Measurements from ENCODE around the gene MLLT3.

DNA sequence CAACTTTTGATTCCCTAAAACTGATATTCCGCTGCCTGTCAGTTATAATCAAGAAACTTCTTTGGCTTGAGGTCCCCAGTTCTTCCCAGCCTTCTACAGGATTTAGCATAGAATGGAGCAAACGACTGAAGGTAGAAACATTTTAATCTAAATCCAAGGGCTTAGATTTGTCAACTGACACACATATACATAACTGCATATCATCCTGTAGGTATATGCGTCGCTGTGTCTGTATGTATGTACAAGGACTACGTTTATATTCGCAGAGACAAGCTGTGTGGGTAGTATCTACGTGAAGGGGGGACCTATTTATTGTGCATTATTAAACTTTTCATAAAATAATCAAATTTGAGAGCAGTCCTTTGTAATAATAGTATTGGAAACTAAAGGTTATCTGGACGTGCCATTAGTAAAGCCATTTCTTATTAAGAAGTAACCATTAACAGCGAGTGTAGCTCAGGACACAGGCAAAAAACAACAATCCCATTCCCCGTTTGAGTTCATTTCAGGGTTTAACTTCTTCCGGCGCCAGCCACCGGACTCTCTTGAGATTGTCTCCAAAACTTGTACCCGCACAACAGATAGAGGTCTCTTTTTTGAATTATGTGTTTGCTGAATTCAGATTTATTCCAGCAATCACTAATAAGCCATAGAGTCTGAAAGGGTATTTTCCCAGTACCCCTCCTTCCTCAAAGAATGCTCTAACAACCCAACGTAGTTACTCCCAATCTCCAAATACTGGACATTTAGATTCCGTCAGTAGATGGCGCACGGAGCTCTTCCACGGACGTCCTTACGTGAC, 2.1 kb upstream of the MLLT3 start:
- no peak for TF ChIP-seq POLR2A (IDR thresholded peaks at IDR 0.05)
- TF ChIP-seq, protein P1, sequence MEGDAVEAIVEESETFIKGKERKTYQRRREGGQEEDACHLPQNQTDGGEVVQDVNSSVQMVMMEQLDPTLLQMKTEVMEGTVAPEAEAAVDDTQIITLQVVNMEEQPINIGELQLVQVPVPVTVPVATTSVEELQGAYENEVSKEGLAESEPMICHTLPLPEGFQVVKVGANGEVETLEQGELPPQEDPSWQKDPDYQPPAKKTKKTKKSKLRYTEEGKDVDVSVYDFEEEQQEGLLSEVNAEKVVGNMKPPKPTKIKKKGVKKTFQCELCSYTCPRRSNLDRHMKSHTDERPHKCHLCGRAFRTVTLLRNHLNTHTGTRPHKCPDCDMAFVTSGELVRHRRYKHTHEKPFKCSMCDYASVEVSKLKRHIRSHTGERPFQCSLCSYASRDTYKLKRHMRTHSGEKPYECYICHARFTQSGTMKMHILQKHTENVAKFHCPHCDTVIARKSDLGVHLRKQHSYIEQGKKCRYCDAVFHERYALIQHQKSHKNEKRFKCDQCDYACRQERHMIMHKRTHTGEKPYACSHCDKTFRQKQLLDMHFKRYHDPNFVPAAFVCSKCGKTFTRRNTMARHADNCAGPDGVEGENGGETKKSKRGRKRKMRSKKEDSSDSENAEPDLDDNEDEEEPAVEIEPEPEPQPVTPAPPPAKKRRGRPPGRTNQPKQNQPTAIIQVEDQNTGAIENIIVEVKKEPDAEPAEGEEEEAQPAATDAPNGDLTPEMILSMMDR (IDR thresholded peaks at IDR 0.05): peak; percentile 50 to 68 (median 66)

Data from vagina (tissue), 2 donors.